GM10847 (cell line): Measurements from ENCODE around the gene ADAM12.

ENCODE experiments used
- POLR2A ChIP-seq: IDR thresholded peaks from 2 replicates; pipeline ENCODE4 v1.6.1; 2011; ENCODE audit not compliant: insufficient read length; ENCODE audit errors: extremely low read depth

Gene ADAM12

DNA sequence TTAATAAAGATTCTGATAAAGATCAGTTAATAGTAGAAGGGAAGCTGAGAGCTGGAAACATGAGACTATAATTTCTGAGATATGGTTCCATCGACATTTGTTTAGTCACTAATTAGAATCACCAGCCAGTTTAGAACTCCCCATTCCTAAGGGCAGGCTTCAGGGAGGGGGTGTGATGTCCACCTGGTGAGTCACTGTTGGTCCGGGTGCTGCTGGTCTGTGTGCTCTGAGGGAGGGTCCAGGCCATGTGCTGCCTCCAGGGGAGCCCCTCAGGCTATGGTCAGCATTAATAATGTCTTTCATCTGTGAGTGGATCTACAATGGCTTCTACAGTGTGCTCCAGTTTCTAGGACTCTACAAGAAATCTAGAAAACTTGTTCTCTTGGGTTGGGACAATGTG, 115.8 kb downstream of the ADAM12 start:
- no peak for TF ChIP-seq POLR2A

- no peak for TF ChIP-seq POLR2A
These were observed 118.2 kb downstream of the ADAM12 start for GRCh38 chr10:126270111-126270510.

DNA sequence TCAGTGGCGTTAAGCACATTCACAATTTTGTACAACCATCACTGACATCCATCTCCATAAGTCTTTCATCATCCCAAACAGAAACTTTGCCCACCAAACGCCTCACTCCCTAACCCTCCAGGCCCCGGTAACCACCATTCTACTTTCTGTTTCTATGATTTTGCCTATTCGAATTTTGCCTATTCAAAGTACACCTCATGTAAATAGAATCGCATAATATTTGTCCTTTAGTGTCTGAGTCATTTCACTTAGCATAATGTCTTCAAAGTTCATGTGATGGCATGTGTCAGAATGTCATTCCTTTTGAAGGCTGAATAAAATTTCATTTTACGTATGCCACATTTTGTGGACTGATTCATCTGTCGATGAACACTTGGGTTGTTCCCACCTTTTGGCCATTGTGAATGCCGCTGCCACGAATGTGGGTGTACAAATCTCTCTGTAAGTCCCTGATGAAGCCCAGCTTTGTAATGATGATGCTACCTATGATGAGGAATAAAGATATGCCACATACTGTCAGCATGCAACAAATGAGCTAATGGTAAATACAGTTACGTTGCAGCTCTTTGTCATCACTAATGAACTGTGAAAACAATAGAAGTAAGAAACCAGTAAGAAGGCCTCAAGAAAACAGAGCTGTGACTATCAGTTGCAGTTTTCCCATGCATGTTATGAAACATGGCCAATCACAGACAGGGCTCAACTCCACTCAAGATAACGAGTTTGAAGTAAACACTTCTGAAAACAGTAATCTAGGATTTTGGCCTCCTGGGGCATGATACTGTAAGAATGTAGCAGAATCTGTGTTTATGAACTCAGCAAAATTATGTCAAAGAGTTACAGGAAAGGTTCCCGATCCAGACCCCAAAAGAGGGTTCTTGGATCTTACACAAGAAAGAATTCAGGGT, 120.0 kb downstream of the ADAM12 start:
- no peak for TF ChIP-seq POLR2A

DNA sequence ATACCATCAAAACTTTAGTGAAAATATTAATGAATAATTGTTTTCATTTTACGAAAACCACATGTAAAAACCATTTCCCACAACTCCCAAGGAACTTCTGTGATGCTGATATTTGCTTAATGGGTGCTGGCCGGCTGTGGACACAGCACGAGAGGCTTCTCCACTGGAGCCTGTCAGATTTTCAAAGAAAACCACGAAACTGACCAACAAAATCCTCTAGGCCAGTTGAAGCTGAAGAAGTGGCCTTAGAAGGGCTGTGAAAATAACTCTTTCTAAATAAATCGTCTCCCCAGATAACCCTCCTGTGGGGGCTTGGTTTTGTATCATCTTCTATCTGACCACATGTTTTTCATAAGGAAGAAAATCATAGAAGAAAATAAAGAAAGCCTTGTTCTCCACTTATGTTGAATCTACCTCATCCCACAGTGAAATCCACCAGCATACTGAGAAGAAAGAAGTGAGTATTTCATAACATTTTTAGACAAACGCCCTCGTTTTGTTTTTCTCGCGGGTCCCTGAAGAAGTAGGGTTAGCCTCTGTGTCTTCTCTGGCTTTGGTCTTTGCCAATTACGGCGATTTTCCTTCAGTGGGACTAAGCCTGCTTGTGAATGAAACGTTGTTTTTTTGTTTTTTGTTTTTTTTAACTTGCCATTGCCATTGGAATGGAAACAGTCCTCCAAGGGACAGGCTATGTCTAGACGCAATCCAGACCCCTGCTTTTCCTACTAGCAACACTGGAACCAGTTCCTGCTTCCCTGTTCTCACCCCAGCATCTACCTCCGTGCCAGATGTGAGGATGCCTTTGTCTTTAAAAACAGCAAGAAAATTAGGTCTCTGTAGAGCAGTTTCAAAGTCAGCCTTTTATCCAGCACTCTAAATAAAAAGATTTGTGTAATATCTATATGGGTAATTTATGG, 123.9 kb downstream of the ADAM12 start:
- no peak for TF ChIP-seq POLR2A

DNA sequence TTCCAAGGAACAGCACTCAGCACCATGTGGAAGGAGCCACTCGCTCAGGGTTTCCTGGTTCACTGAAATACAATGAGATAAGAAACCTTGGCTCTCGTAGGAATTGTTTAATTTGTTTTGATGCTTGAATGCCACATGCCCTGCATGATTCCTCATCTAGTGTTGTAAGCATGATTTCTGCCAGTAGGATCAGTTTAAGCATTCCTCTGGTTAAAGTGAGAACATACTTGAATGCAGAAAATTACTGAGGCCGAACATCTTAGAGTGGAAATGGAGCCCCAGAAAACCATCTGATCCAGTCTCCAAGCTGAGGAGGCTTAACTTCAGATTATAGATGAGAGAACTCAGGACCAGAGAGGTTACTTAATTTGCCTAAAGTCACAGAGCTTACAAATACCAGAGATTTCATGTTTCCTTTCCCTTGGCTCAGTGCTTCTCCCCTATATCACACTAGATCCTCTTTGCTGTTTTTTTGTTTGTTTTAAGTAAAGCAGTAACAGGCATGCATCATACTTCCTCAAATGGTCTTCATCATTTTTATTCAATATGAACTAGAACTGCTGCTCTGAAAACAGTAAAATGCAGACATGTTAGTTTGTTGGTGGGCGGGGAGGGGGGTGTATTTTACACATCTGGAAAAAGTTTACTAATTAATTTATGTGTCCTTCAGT, 125.1 kb downstream of the ADAM12 start:
- TF ChIP-seq POLR2A = no peak

DNA sequence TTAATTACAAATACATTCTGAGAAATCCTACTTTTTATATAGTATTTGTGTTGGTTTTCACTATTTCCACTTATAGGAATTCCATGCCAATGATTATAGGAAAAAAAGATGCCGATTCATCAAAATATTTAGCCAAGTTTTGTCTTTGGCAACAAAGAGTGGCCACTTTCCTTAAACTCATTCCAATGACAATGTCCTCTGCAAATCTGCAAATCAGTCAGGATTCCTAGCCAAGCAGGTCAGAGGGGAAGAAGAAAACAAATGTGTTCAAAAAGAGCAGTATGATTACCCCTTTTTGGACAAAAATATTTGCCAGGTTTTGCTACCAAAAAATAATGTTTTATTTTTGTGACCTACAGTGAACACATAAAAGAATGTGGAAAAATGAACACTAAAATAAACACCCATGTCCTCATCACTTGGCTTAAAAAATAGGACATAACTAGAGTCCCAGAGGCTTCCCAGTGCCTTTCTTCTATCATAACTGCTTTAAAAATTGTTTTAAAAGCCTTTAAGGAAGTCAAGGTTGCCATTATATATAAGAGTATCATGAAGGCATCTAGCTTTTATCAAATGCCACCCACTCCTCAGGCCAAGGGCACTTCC, 125.9 kb downstream of the ADAM12 start:
- no peak for TF ChIP-seq POLR2A

GRCh38 chr10:126259760-126260479, 128.4 kb downstream of the ADAM12 start:
- TF ChIP-seq POLR2A = no peak

DNA sequence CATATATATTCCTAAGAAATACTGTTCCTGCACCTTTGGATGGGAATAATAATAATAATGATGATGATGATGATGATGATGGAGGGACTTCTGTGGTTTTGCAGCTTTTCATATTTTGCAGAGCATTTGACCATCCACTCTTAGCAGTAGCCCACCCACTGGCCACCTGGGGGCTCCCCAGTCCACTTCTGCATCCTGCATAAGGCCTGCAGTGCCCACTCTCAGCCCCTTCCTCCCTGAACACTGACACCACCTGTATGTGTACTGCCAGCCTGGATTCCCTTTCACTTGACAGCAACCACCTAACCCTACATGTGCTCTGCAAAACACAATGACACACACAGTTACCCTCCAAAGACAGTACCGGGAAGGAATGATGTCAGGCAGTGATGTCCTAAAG, 131.4 kb downstream of the ADAM12 start:
- no peak for TF ChIP-seq POLR2A

DNA sequence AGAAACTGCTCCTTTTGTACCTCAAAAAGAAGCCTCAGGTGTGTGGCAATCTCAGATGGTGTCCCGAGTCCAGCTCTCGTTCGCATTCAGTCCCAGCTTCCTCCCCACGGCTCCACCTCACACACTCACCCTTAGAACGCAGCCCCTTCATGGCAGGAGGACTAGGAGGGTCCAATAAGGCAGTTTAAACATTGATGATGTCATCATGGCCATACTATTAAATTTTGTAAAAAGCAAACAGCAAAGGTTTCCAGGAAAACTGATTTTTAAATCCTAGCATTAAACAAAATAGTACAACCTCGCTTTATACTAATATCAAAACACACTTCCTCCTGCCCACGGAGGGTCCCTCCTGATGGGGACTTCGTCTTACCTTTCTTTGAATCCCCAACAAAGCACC, 133.0 kb downstream of the ADAM12 start:
- no peak for TF ChIP-seq POLR2A

- no peak for TF ChIP-seq POLR2A
These were observed 134.7 kb downstream of the ADAM12 start for GRCh38 chr10:126253611-126253998.

DNA sequence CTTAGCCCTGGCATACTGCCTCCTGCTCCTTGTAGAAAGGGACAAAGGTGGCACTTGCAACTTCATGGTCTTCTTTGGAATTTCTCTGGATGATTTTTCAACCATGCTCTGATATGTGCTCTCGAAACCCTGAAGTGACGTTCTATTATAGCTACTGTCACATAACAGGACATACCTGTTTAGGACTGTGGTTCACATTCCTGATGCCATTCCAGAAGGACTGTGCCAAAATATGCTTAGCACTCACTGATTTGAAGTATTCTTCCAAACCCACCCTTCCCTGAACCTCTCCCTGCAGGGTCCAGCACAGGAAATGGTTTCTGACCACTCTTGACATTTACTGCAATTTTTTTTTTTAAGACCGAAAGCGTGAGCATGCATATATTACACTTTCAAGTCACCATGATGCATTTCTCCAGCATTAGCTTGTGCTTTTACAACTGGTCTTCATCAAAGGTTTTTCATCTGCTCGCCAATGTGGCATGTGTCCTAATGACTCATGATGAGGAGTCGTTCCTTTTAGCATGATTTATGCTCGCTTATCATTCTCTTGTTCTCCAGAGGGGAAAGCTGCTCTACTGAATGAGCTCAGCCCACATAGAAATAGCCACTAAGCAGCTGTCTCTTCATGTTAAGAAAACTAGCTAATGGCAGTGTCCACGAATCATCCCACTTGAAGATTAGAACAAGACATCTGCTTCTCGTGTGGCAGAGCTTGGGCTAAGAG, 135.2 kb downstream of the ADAM12 start:
- no peak for TF ChIP-seq POLR2A

DNA sequence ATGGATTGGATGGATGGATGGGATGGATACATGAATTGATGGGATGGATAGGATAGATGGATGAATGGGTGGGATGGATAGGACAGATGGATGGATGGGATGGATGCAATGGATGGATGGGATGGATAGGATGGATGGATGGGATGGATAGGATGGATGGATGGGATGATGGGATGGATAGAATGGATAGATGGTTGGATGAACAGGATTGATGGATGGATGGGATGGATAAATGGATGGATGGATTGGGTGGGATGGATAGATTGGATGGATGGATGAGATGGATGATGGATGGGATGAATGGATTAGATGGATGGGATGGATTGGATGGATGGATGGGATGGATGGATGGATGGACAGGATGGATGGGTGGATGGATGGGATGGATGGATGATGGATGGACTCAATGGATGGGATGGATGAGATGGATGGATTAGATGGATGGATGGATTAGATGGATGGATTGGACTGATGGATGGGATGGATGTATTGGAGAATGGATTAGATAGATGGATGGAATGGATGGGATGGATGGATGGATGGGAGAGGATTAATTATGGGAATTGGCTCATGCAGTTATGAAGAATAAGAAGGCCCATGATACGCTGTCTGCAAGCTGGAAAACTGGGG, 136.4 kb downstream of the ADAM12 start:
- TF ChIP-seq POLR2A = no peak
